Thyroid gland (tissue), 4 donors: ENCODE data around the gene AMPD3. TPM values are rescaled to one million over a fixed set of nuclear protein-coding genes. Genes with fewer than 3 reads are reported as not detected.

Experiments
- DNase-seq, 2 donors: peaks; one replicate each; pipeline ENCODE4 v3.0.0-alpha.2; 2019
- H3K27ac ChIP-seq, 3 donors: fragments of 200-600 bp; sonication (generic); 1 replicate in 2 of 3; 2 replicates in 1 of 3; pipeline ENCODE4 v1.5.1; 2016 to 2019; ENCODE audit warnings: mild to moderate bottlenecking in 1 of 3, moderate library complexity in 1 of 3
- H3K27me3 ChIP-seq: fragments of 200-600 bp; sonication (generic); one replicate; pipeline ENCODE4 v1.5.1; 2019
- H3K36me3 ChIP-seq, 2 donors: fragments of 200-600 bp; sonication (generic); one replicate each; pipeline ENCODE4 v1.5.1; 2016 to 2019
- H3K4me1 ChIP-seq, 2 donors: fragments of 200-600 bp; sonication (generic); one replicate each; pipeline ENCODE4 v1.5.1; 2017 to 2019
- H3K4me3 ChIP-seq, 3 donors: fragments of 200-600 bp; sonication (generic); replicated peaks in 1 of 3; 1 replicate in 2 of 3; 2 replicates in 1 of 3; pipeline ENCODE4 v1.5.1; 2016; ENCODE audit warnings: mild to moderate bottlenecking in 1 of 3
- H3K9me3 ChIP-seq: fragments of 200-600 bp; sonication (generic); one replicate; pipeline ENCODE4 v1.5.1; 2017
- POLR2A ChIP-seq, 2 donors: fragments of 450-650 bp; IDR thresholded peaks; one replicate each; pipeline ENCODE4 v1.6.1; 2017; ENCODE audit warnings: antibody characterized with exemption in 2 of 2, mild to moderate bottlenecking in 2 of 2, moderate library complexity in 1 of 2
- WGBS, 2 donors: methylation state at CpG; one replicate each; pipeline ENCODE4 v1.1.5; 2017; 5-methylcytosine and 5-hydroxymethylcytosine counted together
- intact Hi-C: fragments of 100-400 bp; cut with DNase I; formaldehyde crosslinking; loops from one replicate; pipeline ENCODE4 v1.15.1; 2023
- total RNA-seq, 4 donors: library from RNA; depleted of rRNA; stranded (reverse); fragments of >200 nt; gene quantifications; one replicate each; pipeline ENCODE4 v1.2.3, GENCODE V29; 2016
- TF ChIP-seq, protein P1 (sequence below), 6 experiments: fragments of 200-600 bp in 3 of 6; fragments of 450-650 bp in 3 of 6; sonication (generic) in 3 of 6; IDR thresholded peaks; one replicate each; pipeline ENCODE4 v1.5.1; 2016 to 2019; ENCODE audit warnings: antibody characterized with exemption in 6 of 6, mild to moderate bottlenecking in 2 of 6, inconsistent platforms in 1 of 6, moderate library complexity in 1 of 6

The AMPD3 gene
- total RNA-seq, 4 donors from 2014 or later: 3.8 to 13.0 (median 7.6) TPM

GRCh38 chr11:10473371-10473770 is 18.3 kb downstream of the AMPD3 start:
- no peaks in the 10 kb centered on the region for H3K9me3 ChIP-seq
- H3K4me3 ChIP-seq: no peak overlapping the region
- no peak for DNase-seq
- H3K36me3 ChIP-seq: no peaks in the 10 kb centered on the region
- TF ChIP-seq POLR2A (IDR thresholded peaks at IDR 0.05): no peak
- TF ChIP-seq, protein P1, sequence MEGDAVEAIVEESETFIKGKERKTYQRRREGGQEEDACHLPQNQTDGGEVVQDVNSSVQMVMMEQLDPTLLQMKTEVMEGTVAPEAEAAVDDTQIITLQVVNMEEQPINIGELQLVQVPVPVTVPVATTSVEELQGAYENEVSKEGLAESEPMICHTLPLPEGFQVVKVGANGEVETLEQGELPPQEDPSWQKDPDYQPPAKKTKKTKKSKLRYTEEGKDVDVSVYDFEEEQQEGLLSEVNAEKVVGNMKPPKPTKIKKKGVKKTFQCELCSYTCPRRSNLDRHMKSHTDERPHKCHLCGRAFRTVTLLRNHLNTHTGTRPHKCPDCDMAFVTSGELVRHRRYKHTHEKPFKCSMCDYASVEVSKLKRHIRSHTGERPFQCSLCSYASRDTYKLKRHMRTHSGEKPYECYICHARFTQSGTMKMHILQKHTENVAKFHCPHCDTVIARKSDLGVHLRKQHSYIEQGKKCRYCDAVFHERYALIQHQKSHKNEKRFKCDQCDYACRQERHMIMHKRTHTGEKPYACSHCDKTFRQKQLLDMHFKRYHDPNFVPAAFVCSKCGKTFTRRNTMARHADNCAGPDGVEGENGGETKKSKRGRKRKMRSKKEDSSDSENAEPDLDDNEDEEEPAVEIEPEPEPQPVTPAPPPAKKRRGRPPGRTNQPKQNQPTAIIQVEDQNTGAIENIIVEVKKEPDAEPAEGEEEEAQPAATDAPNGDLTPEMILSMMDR (IDR thresholded peaks at IDR 0.05): no peak
- intact Hi-C loops: no loop called here
- 73 to 93% methylated on average over 4 of the region's 4 CpGs for WGBS, 2 donors
- H3K27ac ChIP-seq: no peak overlapping the region
- H3K27me3 ChIP-seq: no peaks in the 10 kb centered on the region
- no peaks in the 10 kb centered on the region for H3K4me1 ChIP-seq

DNA sequence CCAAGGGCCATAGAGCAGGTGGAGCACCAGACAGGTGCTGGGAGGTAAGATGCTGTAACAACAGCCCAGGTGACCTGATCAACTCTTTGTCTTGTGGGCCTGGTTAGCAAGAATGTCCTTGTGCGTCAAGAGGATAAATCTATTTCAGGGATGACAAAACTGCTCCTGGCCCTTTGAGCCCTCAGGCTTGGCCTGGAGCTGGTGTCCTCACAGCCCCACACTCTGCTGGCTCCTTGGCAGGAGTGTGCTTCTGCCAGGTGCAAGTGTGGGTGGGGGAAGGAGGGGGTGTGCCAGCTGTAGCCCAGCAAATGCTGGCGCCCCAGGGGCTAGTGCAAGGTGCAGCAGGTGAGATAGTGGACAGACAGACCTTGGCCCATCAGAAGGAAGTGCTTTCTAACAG is 19.5 kb downstream of the AMPD3 start:
- DNase-seq: no peak
- Histone ChIP-seq H3K27ac (no peak overlapping the region), H3K36me3 (no peaks in the 10 kb centered on the region), H3K4me1 (no peaks in the 10 kb centered on the region), H3K4me3 (no peak overlapping the region), H3K9me3 (no peaks in the 10 kb centered on the region), H3K27me3 (no peaks in the 10 kb centered on the region)
- TF ChIP-seq, protein P1 (IDR thresholded peaks at IDR 0.05): no peak
- TF ChIP-seq POLR2A (IDR thresholded peaks at IDR 0.05): no peak
- intact Hi-C loops: no loop called here
- WGBS, 2 donors: 91 to 100% methylated on average over 2 of the region's 2 CpGs

GRCh38 chr11:10476342-10476741 is 21.3 kb downstream of the AMPD3 start:
- H3K9me3 ChIP-seq: no peaks in the 10 kb centered on the region
- intact Hi-C loops: no loop called here
- no peak overlapping the region for H3K27ac ChIP-seq
- H3K4me1 ChIP-seq: no peaks in the 10 kb centered on the region
- TF ChIP-seq, protein P1 (IDR thresholded peaks at IDR 0.05): no peak
- TF ChIP-seq POLR2A (IDR thresholded peaks at IDR 0.05): no peak
- 96 to 100% methylated on average over 1 of the region's 1 CpG for WGBS, 2 donors
- DNase-seq: no peak
- no peak overlapping the region for H3K4me3 ChIP-seq
- H3K36me3 ChIP-seq: no peaks in the 10 kb centered on the region
- H3K27me3 ChIP-seq: no peaks in the 10 kb centered on the region

- TF ChIP-seq POLR2A (IDR thresholded peaks at IDR 0.05): no peak
- TF ChIP-seq, protein P1 (IDR thresholded peaks at IDR 0.05): no peak
These were observed 22.0 kb downstream of the AMPD3 start for GRCh38 chr11:10476927-10477689.

GRCh38 chr11:10477690-10478046 is 22.6 kb downstream of the AMPD3 start:
- H3K27ac ChIP-seq: no peak overlapping the region
- no peak overlapping the region for H3K4me3 ChIP-seq
- 94 to 97% methylated on average over 8 of the region's 8 CpGs for WGBS, 2 donors
- intact Hi-C loops: no loop called here
- no peaks in the 10 kb centered on the region for H3K9me3 ChIP-seq
- DNase-seq: no peak
- no peak for TF ChIP-seq POLR2A (IDR thresholded peaks at IDR 0.05)
- TF ChIP-seq, protein P1 (IDR thresholded peaks at IDR 0.05): no peak
- H3K4me1 ChIP-seq: no peaks in the 10 kb centered on the region
- H3K27me3 ChIP-seq: no peaks in the 10 kb centered on the region
- no peaks in the 10 kb centered on the region for H3K36me3 ChIP-seq

More at GRCh38 chr11:10476927-10477689, 22.0 kb downstream of the AMPD3 start:
- H3K27me3 ChIP-seq: no peaks in the 10 kb centered on the region
- intact Hi-C loops: no loop called here
- no peaks in the 10 kb centered on the region for H3K9me3 ChIP-seq
- peak; percentile 38 to 54 for DNase-seq
- no peaks in the 10 kb centered on the region for H3K4me1 ChIP-seq
- 65 to 69% methylated on average over 5 of the region's 5 CpGs for WGBS, 2 donors
- no peak overlapping the region for H3K27ac ChIP-seq
- no peaks in the 10 kb centered on the region for H3K36me3 ChIP-seq
- H3K4me3 ChIP-seq: no peak overlapping the region
